GM12878 (cell line): Measurements from ENCODE around the gene HNRNPH3. TPM values are rescaled to one million over a fixed set of nuclear protein-coding genes. Genes with fewer than 3 reads are reported as not detected.

Experiments
- ATAC-seq: fragments of 200-7000 bp; cut with Tn5 transposase; 3 replicates; pipeline ENCODE4 v1.9.1; 2020; ENCODE audit warnings: mild to moderate bottlenecking, moderate library complexity
- BruUV-seq: library from RNA; stranded (reverse); fragments of 400-500 nt; replicated peaks from 2 replicates; lab custom pipeline; 2021; lab: Mats Ljungman, UMichigan
- CTCF ChIA-PET: fragments of 300-600 bp; sonication (Branson Sonifier 250); formaldehyde crosslinking; extraction: SDS; loops from one replicate; lab custom pipeline; 2021; ENCODE audit warnings: inconsistent platforms; lab: Yijun Ruan, JAX
- POLR2A ChIA-PET: fragments of 350-600 bp; formaldehyde crosslinking; extraction: SDS; loops from one replicate; lab custom pipeline; 2021; ENCODE audit warnings: inconsistent platforms; lab: Charles Lee
- RAD21 ChIA-PET: fragments of 300-600 bp; sonication (Branson Sonifier 250); formaldehyde crosslinking; loops from one replicate; lab custom pipeline; 2023; ENCODE audit warnings: antibody characterized with exemption; ENCODE audit not compliant: unreplicated experiment; lab: Charles Lee
- SMC1A ChIA-PET: fragments of 300-600 bp; sonication (Branson Sonifier 250); formaldehyde crosslinking; loops from one replicate; lab custom pipeline; 2023; ENCODE audit not compliant: unreplicated experiment, uncharacterized antibody; lab: Charles Lee
- DNase-seq: peaks from one replicate; pipeline ENCODE4 v3.0.0-alpha.2; 2011; ENCODE audit warnings: low read depth, low spot score
- FAIRE-seq: peaks from 3 replicates; lab custom pipeline; 2011; peaks lifted over from hg19 to GRCh38; lab: Jason Lieb, UNC
- H2AFZ ChIP-seq: 2 replicates; pipeline ENCODE4 v1.6.0; 2011; ENCODE audit warnings: low read depth, low read length, control low read depth; ENCODE audit not compliant: control insufficient read depth
- H3K27ac ChIP-seq: 2 replicates; pipeline ENCODE4 v1.5.1; 2011; ENCODE audit warnings: control low read depth; ENCODE audit not compliant: control insufficient read depth, insufficient read depth
- H3K27me3 ChIP-seq, 2 experiments: replicated peaks in 1 of 2; 2 replicates each; pipeline versions ENCODE4 v1.6.0 to v1.6.1; 2011; ENCODE audit warnings: low read length in 1 of 2; ENCODE audit not compliant: control insufficient read depth in 2 of 2, insufficient read depth in 2 of 2
- H3K36me3 ChIP-seq, 2 experiments: 2 replicates each; pipeline ENCODE4 v1.5.1; 2011; ENCODE audit warnings: low read length in 1 of 2; ENCODE audit not compliant: control insufficient read depth in 2 of 2, insufficient read depth in 2 of 2
- H3K4me1 ChIP-seq: 2 replicates; pipeline ENCODE4 v1.6.1; 2011; ENCODE audit warnings: mild to moderate bottlenecking, low read length, moderate library complexity, mixed read lengths; ENCODE audit not compliant: control insufficient read depth, insufficient read depth
- H3K4me2 ChIP-seq: 2 replicates; pipeline ENCODE4 v1.6.0; 2011; ENCODE audit warnings: control low read depth; ENCODE audit not compliant: control insufficient read depth, insufficient read depth
- H3K4me3 ChIP-seq: fragments of 200-600 bp; sonication (generic); 2 replicates; pipeline ENCODE4 v1.5.1; 2016
- H3K79me2 ChIP-seq: 2 replicates; pipeline ENCODE4 v1.6.0; 2011; ENCODE audit warnings: low read length; ENCODE audit not compliant: control insufficient read depth, insufficient read depth
- H3K9ac ChIP-seq: 2 replicates; pipeline ENCODE4 v1.8.0; 2011; ENCODE audit warnings: low read length, control low read depth, mixed read lengths; ENCODE audit not compliant: control insufficient read depth, insufficient read depth
- H3K9me3 ChIP-seq: replicated peaks from 3 replicates; pipeline ENCODE4 v1.5.1; 2011; ENCODE audit warnings: mild to moderate bottlenecking, low read length; ENCODE audit not compliant: control insufficient read depth, insufficient read depth
- H4K20me1 ChIP-seq: 2 replicates; pipeline ENCODE4 v1.6.0; 2011; ENCODE audit not compliant: control insufficient read depth, insufficient read depth
- E2F8 ChIP-seq: fragments of 450-650 bp; IDR thresholded peaks from 2 replicates; pipeline ENCODE4 v1.6.1; 2018; ENCODE audit warnings: mild to moderate bottlenecking, low read depth, moderate library complexity; ENCODE audit not compliant: partially characterized antibody
- ELK1 ChIP-seq: IDR thresholded peaks from 2 replicates; pipeline ENCODE4 v1.6.1; 2012; ENCODE audit warnings: low read depth, low read length, improper control_type of control experiment
- GATAD2B ChIP-seq: fragments of 450-650 bp; conservative IDR thresholded peaks from 2 replicates; pipeline ENCODE4 v1.6.1; 2017; ENCODE audit warnings: low read depth, mild to moderate bottlenecking, moderate library complexity
- MXI1 ChIP-seq: fragments of 150-350 bp; IDR thresholded peaks from 2 replicates; pipeline ENCODE4 v1.6.1; 2011; ENCODE audit warnings: low read depth, mild to moderate bottlenecking, inconsistent platforms, low read length, improper control_type of control experiment
- NR2C1 ChIP-seq: fragments of 450-650 bp; IDR thresholded peaks from 2 replicates; pipeline ENCODE4 v1.6.1; 2017; ENCODE audit warnings: antibody characterized with exemption, mild to moderate bottlenecking, moderate library complexity
- NRF1 ChIP-seq: conservative IDR thresholded peaks from 2 replicates; pipeline ENCODE4 v1.6.1; 2011; ENCODE audit warnings: mild to moderate bottlenecking, low read depth, low read length, improper control_type of control experiment
- ZBTB40 ChIP-seq: fragments of 450-650 bp; IDR thresholded peaks from 2 replicates; pipeline ENCODE4 v1.6.1; 2016; ENCODE audit warnings: mild to moderate bottlenecking, moderate library complexity, borderline replicate concordance
- ZNF592 ChIP-seq: fragments of 450-650 bp; IDR thresholded peaks from 2 replicates; pipeline ENCODE4 v1.6.1; 2017; ENCODE audit warnings: mild to moderate bottlenecking, moderate library complexity
- ZSCAN29 ChIP-seq: fragments of 450-650 bp; IDR thresholded peaks from 2 replicates; pipeline ENCODE4 v1.6.1; 2017; ENCODE audit warnings: mild to moderate bottlenecking, moderate library complexity
- WGBS: methylation state at CpG from one replicate; pipeline ENCODE4 v1.1.6; 2016; ENCODE audit warnings: low lambda C conversion rate; ENCODE audit not compliant: insufficient replicate concordance, insufficient coverage; ENCODE audit errors: missing lambda C conversion rate; 5-methylcytosine and 5-hydroxymethylcytosine counted together
- in situ Hi-C: fragments of 300-500 bp; cut with MboI; formaldehyde crosslinking; loops from 9 replicates; pipeline ENCODE4 v1.14.3; 2018; ENCODE audit warnings: mixed read lengths
- intact Hi-C: fragments of 100-400 bp; cut with micrococcal nuclease; formaldehyde crosslinking; loops from one replicate; pipeline ENCODE4 v1.14.2; 2022; ENCODE audit not compliant: unreplicated experiment
- polyA plus RNA-seq, 11 experiments: library from polyadenylated mRNA; depleted of rRNA in 4 of 11; unstranded in 6 of 11; stranded (reverse) in 5 of 11; fragments of >200 nt; fragmentation: Nextera tagmentation in 4 of 11; fragmentation: Illumina TruSeq in 1 of 11; extraction: Ambion mirVana in 4 of 11; extraction: Trizol in 1 of 11; gene quantifications; 1 replicate in 1 of 11; 2 replicates in 10 of 11; pipeline versions ENCODE4 v1.2.1 to v1.2.3, GENCODE V29; 2011 to 2016; ENCODE audit warnings: inconsistent platforms in 2 of 11, missing spikeins in 2 of 11, low read depth in 1 of 11
- total RNA-seq, 4 experiments: library from RNA; depleted of rRNA in 3 of 4; stranded (reverse); fragments of >200 nt in 3 of 4; fragmentation: Illumina TruSeq in 1 of 4; extraction: Trizol in 1 of 4; gene quantifications; 2 replicates each; pipeline versions ENCODE4 v1.2.1 to v1.2.3, GENCODE V29; 2013 to 2021

HNRNPH3 gene
- total and polyA plus RNA-seq, 10 of the 15 experiments (the other 5 are each of a cell fraction or from before 2014, with no cell fraction given) = 20.1 to 292 (median 121) TPM

GRCh38 chr10:68364101-68364886 is 32.4 kb downstream of the HNRNPH3 start:
- no peaks in the 10 kb centered on the region for H3K27me3 ChIP-seq
- in situ Hi-C loops = no loop called here
- no peak for ATAC-seq
- H3K9me3 ChIP-seq = no peaks in the 10 kb centered on the region
- WGBS = 3% methylated on average over 3 of the region's 3 CpGs
- no peak overlapping the region for H3K27ac ChIP-seq
- no peaks in the 10 kb centered on the region for H3K79me2 ChIP-seq
- H2AFZ ChIP-seq = no peak overlapping the region
- H4K20me1 ChIP-seq = no peaks in the 10 kb centered on the region
- no peak overlapping the region for H3K4me2 ChIP-seq
- DNase-seq = no peak
- no peaks in the 10 kb centered on the region for H3K36me3 ChIP-seq
- no peaks in the 10 kb centered on the region for H3K4me1 ChIP-seq
- H3K4me3 ChIP-seq = no peak overlapping the region
- intact Hi-C loops = no loop called here
- ChIA-PET POLR2A (interaction anchor here (0.8 to 1.1 kb wide), 2 partner anchors 8 to 31 kb away, joined by 3 to 7 read pairs; no protein-coding TSS in a partner anchor), CTCF (interaction anchor here (3.0 kb wide), 1 partner anchor 16 kb away, joined by 11 read pairs; no protein-coding TSS in a partner anchor), SMC1A (interaction anchor here (1.5 to 3.1 kb wide), 2 partner anchors 8 to 16 kb away, joined by 5 to 10 read pairs; no protein-coding TSS in a partner anchor), RAD21 (no interaction called here)
- BruUV-seq = no TSS peak
- no peak overlapping the region for H3K9ac ChIP-seq
- no peak for FAIRE-seq
- no peak for TF ChIP-seq ZBTB40
- TF ChIP-seq NR2C1 = no peak
- no peak for TF ChIP-seq NRF1
- no peak for TF ChIP-seq E2F8
- no peak for TF ChIP-seq ZSCAN29
- TF ChIP-seq MXI1 = no peak
- TF ChIP-seq ELK1 = no peak
- TF ChIP-seq ZNF592 = no peak
- TF ChIP-seq GATAD2B = no peak
